HG03139 (cell line): ENCODE data around the gene MATCAP1.

Experiments used
- ATAC-seq: cut with Tn5 transposase; IDR thresholded peaks from one replicate; pipeline ENCODE4 v1.9.1; 2021; ENCODE audit not compliant: unreplicated experiment

MATCAP1 gene

GRCh38 chr16:67144943-67145342 is 38.8 kb downstream of the MATCAP1 start:
- ATAC-seq: no peak

- ATAC-seq: no peak
These were observed 41.4 kb downstream of the MATCAP1 start for GRCh38 chr16:67142342-67142741.

- no peak for ATAC-seq
These were observed 42.4 kb downstream of the MATCAP1 start for GRCh38 chr16:67141391-67141790.

- ATAC-seq: no peak
These were observed 46.2 kb downstream of the MATCAP1 start for GRCh38 chr16:67137605-67138004.

GRCh38 chr16:67129422-67129821 is 54.3 kb downstream of the MATCAP1 start:
- ATAC-seq: no peak

DNA sequence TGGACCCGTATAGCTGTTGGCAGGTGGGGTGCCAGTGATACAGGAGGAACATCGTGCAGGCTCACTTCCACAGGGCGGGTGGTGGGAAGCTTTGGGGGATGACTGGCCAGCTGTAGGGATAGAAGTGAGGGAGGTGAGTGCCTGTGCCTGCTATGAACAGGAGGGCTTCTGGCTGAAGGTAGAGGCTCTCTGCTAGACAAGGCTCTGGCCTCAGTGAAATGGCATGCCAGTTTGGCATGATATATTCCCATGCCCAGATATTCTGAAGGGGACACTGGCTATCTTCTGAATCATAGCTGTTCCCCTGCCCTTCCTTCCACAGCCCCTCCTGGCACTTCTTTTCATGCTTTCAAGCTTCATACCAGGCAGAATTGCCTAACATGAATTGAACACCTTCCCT is 54.9 kb downstream of the MATCAP1 start:
- ATAC-seq: no peak

GRCh38 chr16:67128417-67128816 is 55.3 kb downstream of the MATCAP1 start:
- no peak for ATAC-seq
